GM19193 (cell line): ENCODE results near the gene P2RX6.

Source experiments
- POLR2A ChIP-seq: IDR thresholded peaks from 4 replicates; pipeline ENCODE4 v1.6.1; 2011; ENCODE audit not compliant: insufficient read depth, insufficient read length; ENCODE audit errors: extremely low read depth

Gene P2RX6

GRCh38 chr22:21015466-21016006 lies 571 bp downstream of the P2RX6 start:
- TF ChIP-seq POLR2A = no peak

- no peak for TF ChIP-seq POLR2A
Measured at GRCh38 chr22:21016644-21017420, 1.9 kb downstream of the P2RX6 start.

GRCh38 chr22:21018314-21018713 lies 3.3 kb downstream of the P2RX6 start:
- no peak for TF ChIP-seq POLR2A

GRCh38 chr22:21020802-21021429 lies 6.0 kb downstream of the P2RX6 start:
- TF ChIP-seq POLR2A = no peak

GRCh38 chr22:21022507-21022906 lies 7.5 kb downstream of the P2RX6 start:
- TF ChIP-seq POLR2A = no peak

- no peak for TF ChIP-seq POLR2A
Measured at GRCh38 chr22:21022955-21023614, 8.1 kb downstream of the P2RX6 start.

GRCh38 chr22:21025266-21025665 lies 10.3 kb downstream of the P2RX6 start:
- TF ChIP-seq POLR2A = no peak

- TF ChIP-seq POLR2A = no peak
Measured at GRCh38 chr22:21025763-21026755, 11.1 kb downstream of the P2RX6 start.

GRCh38 chr22:21026783-21027692 lies 12.1 kb downstream of the P2RX6 start:
- no peak for TF ChIP-seq POLR2A

GRCh38 chr22:21028277-21029251 lies 13.6 kb downstream of the P2RX6 start:
- no peak for TF ChIP-seq POLR2A

GRCh38 chr22:21029486-21030025 lies 14.6 kb downstream of the P2RX6 start:
- TF ChIP-seq POLR2A = no peak

GRCh38 chr22:21030032-21030431 lies 15.1 kb downstream of the P2RX6 start:
- TF ChIP-seq POLR2A = no peak
